Effector CD8-positive, alpha-beta T cell (primary cell): ENCODE measurements around the gene INMT.
A peak's percentile ranks its signal among the peaks of the same experiment; 100 is the strongest.

Experiments
- DNase-seq: peaks from one replicate; lab custom pipeline; 2025; lab: John Stamatoyannopoulos, UW

The INMT gene

DNA sequence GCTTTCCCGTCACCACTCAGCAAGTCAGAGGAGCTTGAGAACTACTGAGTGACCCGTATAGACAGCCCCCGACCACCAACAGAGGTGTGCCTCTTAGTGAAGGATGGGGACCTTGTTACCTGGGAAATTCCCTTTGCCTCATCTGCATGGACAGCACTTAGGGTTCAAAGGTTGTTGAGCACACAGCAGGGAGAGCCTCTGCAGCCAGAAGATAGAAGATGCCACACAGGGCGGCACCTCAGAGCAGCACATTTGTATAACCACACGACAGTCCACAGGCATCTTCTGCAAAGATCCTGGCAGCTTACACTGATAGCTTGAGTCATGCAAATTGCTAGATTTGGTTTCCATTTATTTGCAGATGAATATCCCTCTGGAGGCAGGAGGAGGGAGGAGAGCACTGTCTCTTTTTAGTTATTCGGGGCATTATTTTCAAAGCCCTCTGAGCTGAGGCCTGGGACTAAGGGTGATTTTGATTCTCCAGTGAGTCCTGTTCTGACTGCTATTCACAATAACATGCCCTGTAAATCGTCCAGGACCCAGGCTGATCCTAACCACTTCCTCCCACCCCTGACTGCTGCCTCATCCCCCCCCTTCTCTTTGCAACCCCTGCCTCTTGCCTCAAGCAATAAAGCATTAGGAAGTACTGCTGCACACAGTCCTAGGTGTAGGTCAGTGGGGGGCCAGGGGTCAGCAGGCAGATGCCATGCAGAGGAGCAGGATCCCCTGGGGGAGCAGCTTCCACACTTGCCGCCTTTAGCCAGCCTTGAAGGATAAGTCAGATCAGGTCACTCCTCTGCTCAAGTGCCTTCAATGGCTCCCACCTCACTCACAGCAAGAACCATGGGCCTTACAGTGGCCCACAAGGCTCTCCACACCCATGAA is 24.6 kb upstream of the INMT start:
- peak; percentile 11 for DNase-seq

DNA sequence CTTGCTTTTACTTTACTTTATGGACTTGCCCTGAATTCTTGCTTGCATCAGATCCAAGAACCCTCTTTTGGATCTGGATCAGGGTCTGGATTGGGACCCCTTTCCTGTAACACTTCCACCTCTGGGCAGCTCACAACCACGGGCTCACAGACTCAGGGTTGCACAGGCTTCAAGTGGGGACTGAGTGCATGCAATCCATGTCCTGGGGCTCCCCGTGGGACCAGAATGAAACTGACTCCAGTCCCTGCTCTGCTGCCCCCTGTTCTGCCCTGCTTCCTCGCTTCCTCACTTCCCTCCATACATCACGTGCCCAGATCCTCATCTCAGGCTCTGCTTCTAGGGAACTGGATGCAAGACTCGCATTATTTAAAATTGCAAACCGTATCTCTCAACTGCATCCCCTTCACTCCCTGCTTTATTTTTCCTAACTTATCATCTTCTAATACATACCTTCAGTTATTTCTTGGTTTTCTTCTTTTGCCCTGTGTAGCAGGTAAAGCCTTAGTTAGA is 23.3 kb upstream of the INMT start:
- no peak for DNase-seq

DNA sequence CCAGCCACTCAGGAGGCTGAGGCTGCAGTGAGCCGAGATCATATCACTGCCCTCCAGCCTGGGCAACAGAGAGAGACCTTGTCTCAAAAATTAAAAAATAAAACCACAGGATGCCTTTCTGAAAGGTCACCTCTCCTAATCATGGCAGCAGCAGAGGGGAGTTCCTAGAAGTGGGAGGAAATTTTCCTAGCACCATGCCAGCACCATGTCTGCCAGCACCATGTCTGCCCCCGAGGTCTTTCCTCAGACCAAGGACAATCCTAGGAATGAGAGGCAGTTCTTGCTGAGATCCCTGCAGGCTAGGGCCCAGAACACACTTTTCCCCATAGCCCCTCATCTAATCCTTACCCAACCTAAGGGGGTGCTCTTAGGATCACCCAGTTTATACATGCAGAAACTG is 22.3 kb upstream of the INMT start:
- DNase-seq = no peak

DNA sequence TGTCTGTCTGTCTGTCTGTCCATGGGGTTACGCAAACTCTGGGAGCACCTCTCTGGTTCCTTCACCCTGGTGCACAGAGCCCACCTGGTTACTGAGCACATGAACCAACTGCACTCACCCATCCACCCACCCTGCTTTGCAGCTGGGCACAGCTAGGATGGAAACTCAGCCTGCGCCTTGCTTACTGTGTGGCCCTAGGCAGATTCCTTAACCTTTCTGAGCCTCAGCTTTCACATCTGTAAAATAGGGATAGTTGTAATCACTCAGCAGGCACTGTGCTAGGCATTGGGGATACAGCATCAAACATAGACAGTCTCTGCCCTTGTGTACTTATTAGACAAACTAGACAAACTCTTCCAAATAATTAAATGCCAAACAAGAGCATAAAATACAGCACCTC is 21.8 kb upstream of the INMT start:
- no peak for DNase-seq

DNA sequence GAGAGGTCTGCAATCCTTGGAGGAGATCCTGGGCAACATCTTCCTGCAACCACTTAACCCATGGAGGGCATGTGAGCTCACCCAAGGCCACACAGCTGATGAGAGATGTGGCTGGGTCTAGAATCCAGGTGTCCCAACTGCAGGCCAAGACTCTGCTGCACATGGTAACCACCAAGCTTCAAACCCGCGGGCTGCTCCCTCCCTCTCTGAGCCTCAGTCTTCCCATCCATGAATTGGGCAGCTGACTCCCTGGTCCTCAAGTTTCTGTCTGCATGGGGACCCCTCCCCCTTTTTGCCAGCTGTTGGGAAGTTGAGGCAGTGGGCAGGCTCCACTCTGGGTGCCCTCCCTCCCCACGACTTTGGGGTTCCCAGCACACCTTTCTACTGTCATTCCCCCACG is 20.9 kb upstream of the INMT start:
- no peak for DNase-seq

DNA sequence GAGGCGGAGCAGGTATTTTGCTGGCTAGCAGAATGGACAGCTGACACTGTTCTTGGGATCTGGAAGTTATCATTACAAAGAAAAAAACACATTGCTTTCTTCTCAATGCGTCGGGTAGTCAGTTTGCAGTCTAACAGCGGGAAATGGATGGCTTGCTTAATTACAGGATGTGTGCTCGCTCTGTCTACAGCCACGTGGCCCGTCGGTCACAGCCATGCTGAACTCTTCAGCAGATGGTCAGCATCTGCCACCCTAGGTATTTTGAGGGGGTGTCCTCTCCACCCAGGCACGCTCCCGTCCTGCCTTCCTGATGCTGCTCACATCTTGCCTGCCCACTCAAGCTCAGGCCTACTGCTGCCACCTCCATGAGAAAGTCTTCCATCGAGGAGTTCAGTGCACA is 20.4 kb upstream of the INMT start:
- DNase-seq = no peak

DNA sequence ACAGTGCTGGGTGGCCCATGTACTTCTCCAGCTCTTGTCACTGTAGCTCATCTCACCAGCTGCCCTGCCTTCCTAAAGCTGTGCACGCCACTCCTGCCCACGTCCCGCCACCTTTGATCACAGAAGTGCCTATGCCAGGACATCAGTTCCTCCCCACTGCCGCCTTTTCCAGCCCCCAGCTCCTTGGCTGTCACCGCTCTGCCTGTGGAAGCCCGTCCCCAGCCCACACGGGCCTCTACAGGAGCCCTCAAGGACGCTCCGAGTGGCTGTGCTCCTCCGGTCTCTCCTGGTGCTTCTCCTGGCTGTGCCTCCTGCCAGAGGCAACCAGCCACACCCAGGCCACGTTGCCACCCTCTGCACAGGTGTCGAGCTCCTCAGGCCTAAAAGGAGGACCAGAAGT is 19.3 kb upstream of the INMT start:
- DNase-seq = no peak

DNA sequence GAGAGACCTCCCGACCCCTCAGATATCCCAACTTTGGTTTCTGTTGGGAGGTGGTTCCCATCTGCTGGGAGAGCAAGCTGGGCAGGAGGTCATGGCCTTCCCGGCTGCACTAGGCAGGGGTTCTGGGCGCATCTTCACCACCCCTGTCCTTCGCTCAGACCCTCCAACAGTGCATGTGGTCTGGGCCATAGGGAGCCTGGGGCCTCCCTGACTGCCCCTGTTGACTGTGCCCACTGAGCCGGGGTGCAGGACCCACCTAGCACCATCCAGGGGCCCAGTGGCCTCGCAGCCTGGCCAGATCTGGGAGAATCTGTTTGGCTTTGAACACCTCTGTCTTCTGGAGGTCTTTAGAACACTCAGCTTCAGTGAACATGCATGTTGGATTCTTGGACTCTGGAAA is 18.7 kb upstream of the INMT start:
- no peak for DNase-seq

DNA sequence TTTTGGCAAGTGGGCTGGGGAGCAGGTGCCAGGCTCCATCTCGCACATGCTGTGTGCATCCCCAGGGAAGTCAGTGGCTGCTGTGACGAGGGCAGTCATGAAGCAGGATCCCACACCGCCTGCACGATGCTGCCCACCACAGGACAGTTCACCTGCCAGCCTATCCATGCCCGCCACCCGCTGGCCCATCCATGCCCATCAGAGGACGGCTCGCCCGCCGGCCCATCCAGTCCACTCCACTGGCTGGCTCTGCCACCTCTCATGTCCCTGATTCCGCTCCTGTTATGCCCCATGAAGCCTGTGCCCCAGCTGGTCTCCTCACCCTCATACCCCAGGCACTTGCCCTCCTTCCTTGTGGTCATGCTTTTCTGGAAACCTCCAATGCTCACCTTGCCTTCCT is 18.2 kb upstream of the INMT start:
- no peak for DNase-seq

DNA sequence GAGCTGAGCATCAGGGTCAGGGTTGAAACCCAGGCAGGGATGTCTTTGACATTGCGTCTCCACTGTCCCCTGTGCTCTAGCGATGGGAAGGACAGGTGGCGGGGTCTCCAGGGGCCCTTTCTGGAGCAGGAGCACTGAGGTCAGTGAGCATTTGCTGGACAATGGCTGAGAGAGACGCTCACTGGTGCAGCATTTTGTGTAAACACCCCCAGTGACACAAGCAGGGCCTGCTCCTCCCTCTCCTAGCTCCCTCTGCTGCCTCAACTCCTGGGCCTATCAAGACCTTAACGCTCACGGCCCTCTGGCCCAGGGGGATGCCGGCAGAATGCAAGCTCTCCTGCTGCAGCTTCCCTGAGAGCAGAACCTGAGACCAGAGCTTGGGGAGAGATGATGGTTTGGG is 17.4 kb upstream of the INMT start:
- DNase-seq = no peak

DNA sequence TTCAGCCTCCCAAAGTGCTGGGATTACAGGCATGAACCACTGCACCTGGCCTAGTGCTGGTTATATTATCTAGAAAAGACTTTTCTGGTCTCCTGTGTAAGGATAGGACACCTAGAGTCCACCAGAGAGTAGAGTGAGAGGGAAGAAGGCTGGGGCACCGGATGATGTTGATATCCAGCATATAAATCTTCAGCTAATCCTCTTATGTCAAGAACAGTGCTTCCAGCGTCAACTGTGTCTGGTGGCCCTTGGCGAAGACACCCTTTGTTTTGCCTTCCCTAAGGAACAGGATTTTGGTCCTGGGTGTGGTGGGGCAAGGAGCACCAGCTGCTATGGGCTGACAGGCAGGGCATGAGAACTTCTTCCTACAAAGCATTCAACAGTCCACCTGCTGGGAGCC is 16.3 kb upstream of the INMT start:
- no peak for DNase-seq

DNA sequence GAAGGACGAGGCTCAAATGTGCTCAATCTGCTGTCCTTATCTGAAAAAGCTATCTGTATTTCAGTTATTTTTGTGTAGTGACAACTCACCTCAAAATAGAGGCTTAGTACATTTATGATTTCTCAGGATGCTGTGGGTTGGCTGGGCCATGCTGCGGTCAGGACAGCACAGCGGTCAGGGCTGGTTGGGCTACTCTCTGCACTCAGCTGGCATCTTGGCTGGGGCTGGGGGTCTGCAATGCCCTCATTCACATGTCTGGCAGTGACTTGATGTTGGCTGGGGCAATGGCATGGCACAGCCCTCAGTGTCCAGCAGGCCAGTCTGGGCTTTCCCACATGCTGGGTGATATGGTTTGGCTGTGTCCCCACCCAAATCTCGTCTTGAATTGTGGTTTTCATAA is 15.6 kb upstream of the INMT start:
- DNase-seq = no peak

DNA sequence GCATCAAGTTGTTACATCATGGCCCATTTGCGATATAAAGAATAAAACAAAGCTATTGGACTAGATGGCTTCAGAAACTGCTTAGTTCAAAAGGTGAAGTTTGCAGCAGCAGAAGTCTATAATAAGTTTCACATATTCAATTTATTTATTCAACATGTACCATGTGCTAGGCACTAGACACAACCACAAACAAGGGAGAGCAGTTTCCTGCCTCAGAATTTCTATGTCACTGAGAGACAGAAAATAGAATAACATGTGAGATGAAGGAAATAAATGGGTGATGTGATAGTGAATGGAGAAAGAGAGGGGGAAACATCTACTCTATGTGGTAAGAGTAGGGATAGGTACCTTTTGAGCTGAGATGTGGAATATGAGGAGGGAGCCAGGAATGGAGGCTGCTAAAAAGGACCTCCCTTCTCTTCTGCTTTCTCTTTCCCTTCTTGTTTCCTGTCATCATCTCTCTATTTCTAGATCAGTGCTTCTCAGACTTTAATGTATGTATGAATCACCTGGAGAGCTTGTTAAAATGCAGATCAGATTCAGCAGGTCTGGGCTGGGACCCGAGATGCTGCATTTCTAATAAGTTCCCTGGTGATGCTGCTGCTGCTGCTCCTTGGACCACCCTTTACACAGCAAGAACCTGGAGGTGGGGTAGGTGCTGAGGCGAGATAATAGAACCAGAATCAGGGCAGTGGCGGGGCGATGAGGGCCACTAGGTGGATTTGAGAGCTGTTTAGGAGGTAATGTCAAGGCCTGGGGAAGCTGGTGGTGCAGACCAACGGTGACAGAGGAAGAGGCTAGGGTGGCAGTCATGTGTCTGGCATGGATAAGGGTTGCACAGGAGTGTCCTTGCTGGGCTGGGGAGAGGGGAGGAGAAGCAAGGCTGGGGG is 13.7 kb upstream of the INMT start:
- DNase-seq = no peak

DNA sequence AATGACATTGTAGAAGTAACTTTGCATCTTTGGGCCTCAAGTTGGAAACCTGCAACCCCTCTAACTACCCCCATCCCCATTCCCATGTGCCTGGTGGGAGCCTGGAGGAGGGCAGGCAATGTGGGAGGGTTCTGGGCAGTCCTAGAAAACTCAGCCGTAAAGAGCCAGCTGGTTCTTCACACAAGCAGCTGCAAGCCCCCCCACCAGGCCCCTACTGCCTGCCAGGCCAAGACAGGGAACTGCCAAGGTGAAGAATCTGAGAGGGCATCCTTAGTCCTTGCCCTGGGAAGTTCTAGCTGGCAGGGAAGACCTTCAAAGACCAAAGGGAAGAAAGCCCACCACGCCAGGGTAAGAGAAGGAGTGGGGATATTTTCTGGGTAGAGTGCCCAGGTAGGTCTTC is 12.2 kb upstream of the INMT start:
- DNase-seq = no peak

DNA sequence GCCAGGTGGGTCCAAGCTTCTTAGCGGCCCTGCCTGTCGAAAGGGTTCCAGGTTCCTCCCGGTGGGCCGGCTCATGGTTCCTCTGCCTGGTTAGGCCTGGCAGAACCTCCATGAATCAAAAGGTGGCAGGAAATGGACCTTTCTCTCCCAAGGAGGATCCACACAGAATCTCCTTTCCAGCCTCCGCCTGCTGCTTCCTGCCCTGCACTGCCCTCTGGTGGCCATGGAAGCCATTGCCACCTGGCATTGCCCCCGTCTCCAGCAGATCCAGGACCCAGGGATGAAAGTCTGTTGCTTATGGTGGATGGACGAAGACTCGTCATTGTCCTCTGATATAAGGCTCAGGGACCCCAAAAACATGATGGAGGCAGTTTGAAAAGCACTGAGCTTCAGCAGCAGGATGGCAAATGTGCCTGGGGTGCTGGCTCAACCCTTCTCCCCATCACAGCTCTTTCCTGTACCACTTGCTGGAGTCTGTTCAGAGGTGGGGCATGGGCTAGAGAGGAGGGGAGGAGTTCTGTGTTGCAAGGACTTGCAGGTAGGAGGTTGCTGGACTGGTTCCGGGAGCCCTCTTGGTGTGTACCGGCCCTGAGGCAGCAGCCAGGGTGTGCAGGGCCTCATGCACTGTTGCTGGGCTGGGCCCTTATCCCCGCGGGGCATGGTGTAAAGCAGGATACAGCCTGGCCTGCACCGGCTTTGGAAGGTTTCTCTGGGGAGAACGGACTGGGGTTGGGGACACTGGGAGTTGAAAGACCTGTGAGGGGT is 11.3 kb upstream of the INMT start:
- DNase-seq = peak; percentile 62

DNA sequence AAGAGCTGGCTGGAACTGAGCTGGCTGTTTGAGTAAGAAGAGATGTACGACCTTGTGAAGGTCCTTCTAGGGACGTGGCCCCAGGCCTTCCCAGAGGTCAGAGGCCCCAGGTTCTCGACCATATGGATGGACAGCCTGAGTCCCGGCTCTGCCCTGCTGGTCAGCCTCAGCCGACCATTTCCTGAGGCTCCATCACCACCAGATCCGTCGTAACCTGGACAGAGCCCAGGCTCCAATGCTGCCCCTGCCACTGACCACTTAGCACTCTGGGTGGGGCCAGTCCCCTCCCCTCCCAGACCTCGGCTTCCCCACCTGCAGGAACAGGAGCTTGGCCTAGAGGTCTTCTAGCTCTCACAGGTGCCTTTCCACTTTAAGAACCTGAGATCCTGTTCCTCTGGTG is 10.6 kb upstream of the INMT start:
- no peak for DNase-seq

DNA sequence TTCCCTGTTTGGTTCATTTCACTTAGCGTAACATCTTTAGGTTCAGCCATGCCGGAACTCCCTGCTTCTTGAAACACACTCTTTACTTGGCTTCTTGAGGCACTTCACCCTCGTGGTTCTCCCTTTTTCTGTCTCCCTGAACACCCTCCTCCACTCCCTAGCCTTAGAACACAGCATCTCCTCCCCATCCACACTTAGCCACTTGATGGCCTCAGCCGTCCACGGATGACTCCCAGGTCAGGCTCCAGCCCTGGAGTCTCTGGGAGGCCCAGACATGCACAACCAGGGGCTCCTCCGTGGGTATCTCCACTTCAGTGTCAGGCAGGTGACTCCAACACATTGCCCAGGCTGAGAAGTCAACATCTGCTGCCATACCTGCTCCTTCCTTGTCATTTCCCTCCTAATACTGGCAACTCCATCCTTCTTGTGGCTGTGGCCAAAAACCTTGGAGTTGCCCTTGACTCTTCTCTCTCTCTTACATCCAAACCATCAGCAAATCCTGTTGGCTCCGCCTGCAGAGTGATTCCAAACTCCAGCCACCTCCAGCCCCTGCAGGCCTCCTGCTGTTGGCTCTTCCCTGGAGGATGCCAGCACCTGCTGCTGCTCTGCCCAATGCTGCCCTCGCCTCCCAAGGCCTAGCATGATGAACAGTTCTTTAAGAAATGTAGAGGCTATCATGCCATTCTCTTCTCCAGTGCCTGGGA is 8.4 kb upstream of the INMT start:
- DNase-seq = no peak

DNA sequence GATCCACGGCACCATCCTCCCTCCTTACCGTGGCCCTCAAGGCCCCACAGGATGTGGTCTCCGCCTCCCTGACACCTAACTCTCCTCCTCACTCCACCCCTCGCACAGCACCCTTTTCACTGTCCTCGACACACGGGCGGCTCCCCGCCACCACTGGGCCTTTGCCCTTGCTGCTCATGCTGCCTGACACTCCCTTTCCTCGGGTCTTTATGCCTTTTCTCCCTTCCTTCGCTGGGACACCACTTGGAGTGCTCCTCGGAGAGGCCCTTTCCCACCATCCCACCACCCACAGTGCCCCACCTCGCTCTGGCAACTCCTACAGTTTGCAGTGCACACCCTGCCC is 7.9 kb upstream of the INMT start:
- DNase-seq = no peak

DNA sequence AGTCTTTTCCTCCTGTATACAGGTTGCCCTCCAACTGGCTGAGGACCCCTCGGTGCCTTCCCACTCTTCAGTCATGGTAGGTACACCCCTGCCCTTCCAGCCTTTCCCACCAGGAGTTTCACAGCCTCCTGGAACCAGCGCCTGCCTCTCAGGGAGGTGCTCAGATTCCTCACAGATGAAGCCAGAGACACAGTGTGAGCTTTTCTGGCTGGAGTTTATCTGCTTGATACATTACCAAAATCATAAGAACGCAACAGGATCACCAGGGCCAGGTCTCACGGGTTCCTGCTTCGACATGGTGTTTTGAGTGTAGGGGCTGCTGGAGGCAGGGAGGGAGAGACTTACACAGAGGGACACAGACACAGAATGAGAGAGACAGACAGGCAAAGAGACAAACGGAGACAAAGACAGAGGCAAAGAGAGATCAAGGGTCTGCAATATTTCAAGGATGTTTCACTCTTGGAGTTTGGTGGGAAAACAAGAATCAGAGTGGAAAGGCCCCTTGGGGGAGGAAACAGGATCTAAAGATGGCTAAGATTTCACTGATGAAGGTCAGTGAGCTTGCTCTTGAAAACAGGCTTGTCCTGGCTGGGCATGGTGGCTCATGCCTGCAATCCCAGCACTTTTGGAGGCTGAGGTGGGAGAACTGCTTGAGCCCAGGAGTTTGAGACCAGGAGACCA is 6.5 kb upstream of the INMT start:
- no peak for DNase-seq

DNA sequence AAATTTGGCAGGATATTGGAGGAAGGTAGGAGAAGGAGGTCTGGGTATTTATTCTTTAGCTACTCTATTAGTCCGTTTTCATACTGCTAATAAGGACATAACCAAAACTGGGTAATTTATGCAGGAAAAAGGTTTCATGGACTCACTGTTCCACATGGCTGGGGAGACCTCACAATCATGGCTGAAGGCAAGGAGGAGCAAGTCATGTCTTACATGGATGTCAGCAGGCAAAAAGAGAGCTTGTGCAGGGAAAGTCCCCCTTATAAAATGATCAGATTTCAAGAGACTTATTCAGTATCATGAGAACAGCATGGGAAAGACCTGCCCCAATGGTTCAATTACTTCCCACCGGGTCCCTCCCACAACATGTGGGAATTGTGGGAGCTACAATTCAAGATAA is 1.9 kb upstream of the INMT start:
- DNase-seq = no peak
